NCI-H2171 (cell line): ENCODE results near the gene TRIM47.

Source experiments
- DNase-seq: peaks from one replicate; lab custom pipeline; 2025; lab: John Stamatoyannopoulos, UW

TRIM47 gene

GRCh38 chr17:75878174-75878998 lies at the start of gene TRIM47:
TSS of gene TRIM47 (minus strand) at chr17:75878581. CDS start at chr17:75878548, 33 bp downstream.
- DNase-seq = peak; percentile 26

GRCh38 chr17:75927286-75927922 lies 49.0 kb upstream of the TRIM47 start:
- no peak for DNase-seq

- DNase-seq = no peak
These were observed 48.1 kb upstream of the TRIM47 start for GRCh38 chr17:75926456-75926855.

- DNase-seq = no peak
These were observed 47.5 kb upstream of the TRIM47 start for GRCh38 chr17:75925912-75926311.

- no peak for DNase-seq
These were observed 46.7 kb upstream of the TRIM47 start for GRCh38 chr17:75925103-75925502.

- no peak for DNase-seq
These were observed 44.8 kb upstream of the TRIM47 start for GRCh38 chr17:75922963-75923874.

- no peak for DNase-seq
These were observed 44.0 kb upstream of the TRIM47 start for GRCh38 chr17:75922173-75922961.

GRCh38 chr17:75921596-75921995 lies 43.2 kb upstream of the TRIM47 start:
- DNase-seq = no peak

GRCh38 chr17:75920045-75920560 lies 41.7 kb upstream of the TRIM47 start:
- DNase-seq = no peak

- DNase-seq = no peak
These were observed 41.2 kb upstream of the TRIM47 start for GRCh38 chr17:75919611-75920010.

- no peak for DNase-seq
These were observed 39.6 kb upstream of the TRIM47 start for GRCh38 chr17:75917917-75918445.

- DNase-seq = peak; percentile 39
These were observed 38.9 kb upstream of the TRIM47 start for GRCh38 chr17:75917141-75917916.

- no peak for DNase-seq
These were observed 36.9 kb upstream of the TRIM47 start for GRCh38 chr17:75915268-75915667.

- no peak for DNase-seq
These were observed 36.4 kb upstream of the TRIM47 start for GRCh38 chr17:75914643-75915267.

GRCh38 chr17:75913537-75914210 lies 35.3 kb upstream of the TRIM47 start:
- DNase-seq = no peak

- no peak for DNase-seq
These were observed 32.3 kb upstream of the TRIM47 start for GRCh38 chr17:75910699-75911098.

- peak; percentile 66 for DNase-seq
These were observed 31.5 kb upstream of the TRIM47 start for GRCh38 chr17:75909812-75910274.

GRCh38 chr17:75909051-75909811 lies 30.9 kb upstream of the TRIM47 start:
- peak; percentile 79 for DNase-seq
